ENCODE results near the gene THRSP.
A peak's percentile ranks its signal among the peaks of the same experiment; 100 is the strongest.
"Not testable (repeated sequence)": the region's sequence is repeated elsewhere in the genome, so short reads cannot be mapped to it uniquely, and the experiment has no call there.

THRSP gene

GRCh38 chr11:78067704-78068103, 4.0 kb downstream of the THRSP start:
- no peak for DNase-seq

DNA sequence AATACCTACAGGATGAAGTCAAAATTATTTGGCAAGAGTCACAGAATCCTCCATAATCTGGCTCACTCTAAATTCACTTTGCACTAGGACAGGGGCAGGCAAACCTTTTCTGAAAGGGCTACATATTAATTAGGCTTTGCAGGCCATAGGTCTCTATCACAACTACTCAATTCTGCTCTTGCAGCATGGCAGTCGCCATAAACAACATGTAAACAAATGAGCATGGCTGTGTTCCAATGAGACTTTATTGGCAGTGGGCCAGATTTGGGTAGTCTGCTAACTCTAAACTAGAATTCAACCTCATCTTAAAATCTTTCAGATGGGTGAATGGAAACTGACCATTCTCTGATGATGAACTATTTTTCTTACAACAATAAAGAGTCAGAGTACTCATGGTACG, 5.8 kb downstream of the THRSP start:
- DNase-seq, result no peak

DNA sequence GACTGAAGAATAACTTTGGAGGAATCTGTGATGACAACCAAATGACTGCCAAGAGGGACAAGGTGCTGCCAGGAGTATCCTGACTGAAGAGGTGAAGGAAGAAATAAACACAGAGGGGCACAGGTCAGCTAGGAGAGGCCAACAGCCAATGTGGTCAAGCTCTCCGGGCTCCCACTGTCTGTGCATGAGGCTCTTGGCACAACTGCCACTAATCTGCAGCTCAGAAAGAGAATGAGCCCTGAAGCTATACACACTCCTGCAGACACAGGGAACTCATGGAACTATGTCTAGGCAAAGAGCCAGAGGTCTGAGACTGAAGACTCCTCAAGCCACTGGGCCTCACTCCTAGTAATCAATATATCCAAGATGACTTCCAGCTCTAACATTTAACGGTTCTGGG, 7.0 kb downstream of the THRSP start:
- no peak for DNase-seq

DNA sequence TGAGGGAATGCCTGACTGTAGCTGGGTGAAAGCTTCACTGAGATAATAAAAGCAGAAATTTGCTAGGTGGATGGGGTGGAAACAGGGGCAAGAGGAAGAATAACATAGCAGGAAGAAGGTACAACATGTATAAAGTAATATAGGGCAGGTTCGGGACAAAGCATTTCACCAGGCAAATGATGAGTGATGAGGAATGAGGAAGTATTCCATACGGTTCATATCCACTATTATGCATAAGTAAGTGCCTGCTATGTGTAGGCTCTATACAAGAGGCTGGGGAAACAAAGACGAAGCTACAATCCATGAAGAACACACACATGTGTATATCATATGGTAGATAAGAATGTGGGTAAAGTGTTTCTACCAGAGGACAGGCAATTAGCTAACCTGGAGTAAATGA, 8.1 kb downstream of the THRSP start:
- no peak for DNase-seq

DNA sequence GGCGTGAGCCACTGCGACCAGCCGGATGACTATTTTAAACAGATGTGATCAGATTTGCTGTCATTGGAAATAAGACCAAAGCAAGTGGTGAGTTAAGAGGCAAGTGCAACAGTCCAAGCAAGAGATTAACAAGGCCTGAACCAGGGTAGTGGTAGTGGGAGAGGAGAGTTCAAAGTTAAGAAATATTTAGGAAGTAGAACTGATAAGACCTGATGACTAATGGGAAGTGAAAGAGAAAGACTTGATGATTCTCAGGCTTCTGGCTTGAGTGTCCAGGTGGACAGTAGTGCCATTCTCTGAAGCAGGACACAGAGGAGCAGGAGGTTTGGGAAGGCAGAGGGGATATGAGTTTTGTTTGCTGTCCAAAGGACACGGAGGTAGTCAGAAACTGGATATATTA, 8.8 kb downstream of the THRSP start:
- peak; percentile 9 for DNase-seq

- no peak for DNase-seq
These were observed 11.1 kb downstream of the THRSP start for GRCh38 chr11:78074756-78075155.

- DNase-seq, result no peak
These were observed 13.2 kb downstream of the THRSP start for GRCh38 chr11:78076733-78077403.

DNA sequence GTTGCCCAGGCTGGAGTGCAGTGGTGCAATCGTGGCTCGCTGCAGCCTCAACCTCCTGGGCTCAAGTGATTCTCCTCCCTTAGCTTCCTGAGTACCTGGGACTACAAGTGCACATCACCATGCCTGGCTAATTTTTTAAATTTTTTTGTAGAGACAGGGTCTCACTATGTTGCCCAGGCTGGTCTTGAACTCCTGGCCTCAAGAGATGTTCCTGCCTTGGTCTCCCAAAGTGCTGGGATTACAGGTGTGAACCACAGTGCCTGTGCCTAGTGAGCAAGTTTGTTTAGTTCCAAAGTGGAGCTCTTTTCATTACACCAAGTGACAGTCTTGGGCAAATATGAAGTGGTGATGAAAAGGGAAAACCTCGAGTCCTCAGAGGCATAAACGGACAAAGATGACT, 13.9 kb downstream of the THRSP start:
- not testable (repeated sequence) for DNase-seq

- no peak for DNase-seq
These were observed 14.8 kb downstream of the THRSP start for GRCh38 chr11:78078218-78079167.

- DNase-seq, result peak; percentile 76
These were observed 15.8 kb downstream of the THRSP start, which contains the start of gene NDUFC2 for GRCh38 chr11:78079232-78080083. TSS of gene NDUFC2 (minus strand) at chr11:78079862. CDS start at chr11:78079744, 118 bp downstream.

- no peak for DNase-seq
These were observed 16.6 kb downstream of the THRSP start for GRCh38 chr11:78080084-78080817.

GRCh38 chr11:78080818-78081495, 17.3 kb downstream of the THRSP start:
- DNase-seq, result no peak

DNA sequence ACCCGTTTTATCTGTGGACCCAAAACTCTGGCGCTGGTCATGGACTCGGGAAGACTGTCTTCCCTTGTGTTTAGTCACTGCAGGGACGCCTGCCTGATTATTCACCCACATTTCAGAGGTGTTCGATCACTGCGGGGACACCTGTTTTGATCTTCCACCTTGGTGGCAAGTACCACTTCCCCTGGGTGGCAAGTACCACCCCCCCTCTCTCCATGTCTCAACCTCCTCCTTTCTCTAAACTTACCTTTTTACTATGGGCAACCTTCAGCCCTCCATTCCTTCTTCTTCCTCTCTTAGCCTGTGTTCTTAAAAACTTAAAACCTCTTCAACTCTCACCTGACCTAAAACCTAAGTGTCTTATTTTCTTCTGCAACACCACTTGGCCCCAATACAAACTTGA, 17.9 kb downstream of the THRSP start:
- DNase-seq, result no peak

DNA sequence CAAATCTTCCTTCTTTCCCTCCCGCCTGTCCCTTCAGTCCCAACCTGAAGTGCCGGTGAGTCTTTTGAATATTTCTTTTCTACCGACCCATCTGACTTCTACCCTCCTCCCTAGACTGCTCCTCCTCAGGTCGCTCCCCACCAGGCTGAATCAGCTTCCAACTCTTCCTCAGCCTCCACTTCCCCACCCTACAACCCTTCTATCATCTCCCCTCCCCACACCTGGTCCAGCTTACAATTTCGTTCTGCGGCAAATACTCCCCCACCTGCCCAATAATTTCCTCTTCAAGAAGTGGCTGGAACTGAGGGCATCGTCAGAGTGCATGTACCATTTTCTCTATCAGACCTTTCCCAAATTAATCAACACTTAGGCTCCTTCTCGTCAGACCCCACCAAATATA, 18.5 kb downstream of the THRSP start:
- DNase-seq, result no peak

DNA sequence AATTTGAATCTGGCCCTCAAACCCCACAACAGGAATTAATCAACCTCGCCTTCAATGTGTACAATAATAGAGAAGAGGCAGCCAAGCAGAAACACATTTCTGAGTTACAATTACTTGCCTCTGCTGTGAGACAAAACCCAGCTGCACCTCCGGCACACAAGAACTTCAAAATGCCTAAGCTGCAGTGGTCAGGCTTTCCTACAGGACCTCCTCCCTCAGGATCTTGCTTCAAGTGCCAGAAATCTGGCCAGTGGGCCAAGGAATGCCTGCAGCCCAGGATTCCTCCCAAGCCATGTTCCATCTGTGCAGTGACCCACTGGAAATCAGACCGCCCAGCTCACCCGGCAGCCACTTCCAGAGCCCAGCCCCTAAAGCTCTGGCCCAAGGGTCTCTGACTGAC, 19.4 kb downstream of the THRSP start:
- DNase-seq, result no peak

- DNase-seq, result not testable (repeated sequence)
These were observed 20.8 kb downstream of the THRSP start for GRCh38 chr11:78084506-78084905.

GRCh38 chr11:78085972-78086371, 22.3 kb downstream of the THRSP start:
- no peak for DNase-seq

- DNase-seq, result not testable (repeated sequence)
These were observed 22.9 kb downstream of the THRSP start for GRCh38 chr11:78086521-78087074.

DNA sequence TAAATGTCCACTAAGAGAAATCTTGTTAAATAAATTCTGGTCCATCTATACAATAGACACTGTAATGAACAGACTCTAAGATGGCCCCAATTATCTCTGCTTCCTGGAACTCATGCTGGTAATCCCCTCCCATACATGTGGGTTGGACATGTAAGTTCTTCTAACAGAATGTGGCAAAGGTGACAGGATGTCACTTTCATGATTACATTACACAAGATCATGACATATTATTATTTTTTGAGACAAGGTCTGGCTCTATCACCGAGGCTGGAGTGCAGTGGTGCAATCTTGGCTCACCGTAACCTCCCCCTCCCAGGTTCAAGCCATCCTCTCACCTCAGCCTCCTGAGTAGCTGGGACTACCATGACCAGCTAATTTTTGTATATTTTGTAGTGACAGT, 30.6 kb downstream of the THRSP start:
- DNase-seq, result no peak

GRCh38 chr11:78097666-78098385, 34.2 kb downstream of the THRSP start:
- no peak for DNase-seq

- no peak for DNase-seq
These were observed 36.0 kb downstream of the THRSP start for GRCh38 chr11:78099666-78100065.
